H9 (cell line): ENCODE results near the gene ZBTB6. TPM values are rescaled to one million over a fixed set of nuclear protein-coding genes. Genes with fewer than 3 reads are reported as not detected.

Experiments
- DNase-seq: peaks from one replicate; pipeline ENCODE4 v3.0.0-alpha.2; 2017
- H2AFZ ChIP-seq: one replicate; pipeline ENCODE4 v1.6.1; 2013; ENCODE audit warnings: mild to moderate bottlenecking, low read length, control low read depth, moderate library complexity
- H2AK5ac ChIP-seq: 2 replicates; pipeline ENCODE4 v1.6.1; 2013; ENCODE audit warnings: low read length, control low read depth, mixed read lengths; ENCODE audit not compliant: insufficient read length
- H2BK120ac ChIP-seq: one replicate; pipeline ENCODE4 v1.6.1; 2013; ENCODE audit warnings: low read depth, mild to moderate bottlenecking, low read length, control low read depth, inconsistent platforms; ENCODE audit not compliant: poor library complexity, severe bottlenecking
- H2BK12ac ChIP-seq: 2 replicates; pipeline ENCODE4 v1.6.1; 2013; ENCODE audit warnings: low read length, control low read depth, mixed read lengths, low read depth; ENCODE audit not compliant: insufficient read length
- H2BK15ac ChIP-seq: 2 replicates; pipeline ENCODE4 v1.6.1; 2013; ENCODE audit warnings: low read depth, low read length, control low read depth
- H2BK20ac ChIP-seq: one replicate; pipeline ENCODE4 v1.6.1; 2013; ENCODE audit warnings: low read depth, mild to moderate bottlenecking, low read length, control low read depth, inconsistent platforms; ENCODE audit not compliant: poor library complexity, severe bottlenecking
- H2BK5ac ChIP-seq: 2 replicates; pipeline ENCODE4 v1.6.1; 2013; ENCODE audit warnings: low read length, control low read depth, mixed read lengths; ENCODE audit not compliant: insufficient read length
- H3K14ac ChIP-seq: 2 replicates; pipeline ENCODE4 v1.6.1; 2013; ENCODE audit warnings: low read length, control low read depth; ENCODE audit not compliant: insufficient read depth
- H3K18ac ChIP-seq: 2 replicates; pipeline ENCODE4 v1.6.1; 2013; ENCODE audit warnings: low read depth, mild to moderate bottlenecking, mixed read lengths, low read length, control low read depth; ENCODE audit not compliant: insufficient read length
- H3K23ac ChIP-seq: 2 replicates; pipeline ENCODE4 v1.6.1; 2013; ENCODE audit warnings: low read length, control low read depth, mixed read lengths, low read depth; ENCODE audit not compliant: insufficient read length
- H3K23me2 ChIP-seq: 2 replicates; pipeline ENCODE4 v1.6.1; 2013; ENCODE audit warnings: low read depth, mild to moderate bottlenecking, mixed read lengths, low read length, control low read depth; ENCODE audit not compliant: insufficient read length, poor library complexity, severe bottlenecking
- H3K27ac ChIP-seq: 2 replicates; pipeline ENCODE4 v1.5.1; 2013; ENCODE audit warnings: low read length, control low read depth, mixed read lengths, low read depth; ENCODE audit not compliant: insufficient read length
- H3K27me3 ChIP-seq: 2 replicates; pipeline ENCODE4 v1.6.1; 2013; ENCODE audit warnings: low read length, control low read depth, inconsistent platforms; ENCODE audit not compliant: insufficient read depth
- H3K4ac ChIP-seq: 2 replicates; pipeline ENCODE4 v1.6.1; 2013; ENCODE audit warnings: low read depth, mild to moderate bottlenecking, control low read depth, inconsistent platforms, low read length, moderate library complexity
- H3K4me1 ChIP-seq: 2 replicates; pipeline ENCODE4 v1.6.1; 2013; ENCODE audit warnings: low read length, control low read depth, inconsistent platforms; ENCODE audit not compliant: insufficient read depth
- H3K4me2 ChIP-seq: 2 replicates; pipeline ENCODE4 v1.6.1; 2013; ENCODE audit warnings: low read length, control low read depth, mixed read lengths; ENCODE audit not compliant: insufficient read length, insufficient read depth
- H3K56ac ChIP-seq: 2 replicates; pipeline ENCODE4 v1.6.1; 2013; ENCODE audit warnings: low read depth, mild to moderate bottlenecking, mixed read lengths, low read length, control low read depth; ENCODE audit not compliant: insufficient read length
- H3K79me1 ChIP-seq: 2 replicates; pipeline ENCODE4 v1.6.1; 2013; ENCODE audit warnings: low read depth, mild to moderate bottlenecking, moderate library complexity, low read length, control low read depth, inconsistent platforms; ENCODE audit not compliant: insufficient read depth, poor library complexity, severe bottlenecking
- H3K79me2 ChIP-seq: 2 replicates; pipeline ENCODE4 v1.6.1; 2013; ENCODE audit warnings: low read length, control low read depth, inconsistent platforms; ENCODE audit not compliant: insufficient read depth
- H3K9ac ChIP-seq: 2 replicates; pipeline ENCODE4 v1.6.1; 2013; ENCODE audit warnings: low read length, control low read depth, mixed read lengths; ENCODE audit not compliant: insufficient read length; ENCODE audit errors: extremely low read depth
- H3K9me3 ChIP-seq: one replicate; pipeline ENCODE4 v1.6.1; 2013; ENCODE audit warnings: low read depth, low read length, inconsistent platforms; ENCODE audit not compliant: control insufficient read depth
- H3T11ph ChIP-seq: one replicate; pipeline ENCODE4 v1.6.1; 2013; ENCODE audit warnings: mild to moderate bottlenecking, low read length, control low read depth, inconsistent platforms
- H4K20me1 ChIP-seq: one replicate; pipeline ENCODE4 v1.6.1; 2013; ENCODE audit not compliant: control insufficient read depth, insufficient read length, insufficient read depth
- H4K5ac ChIP-seq: 2 replicates; pipeline ENCODE4 v1.6.1; 2013; ENCODE audit warnings: low read depth, mild to moderate bottlenecking, mixed read lengths, low read length, control low read depth; ENCODE audit not compliant: insufficient read length
- H4K8ac ChIP-seq: replicated peaks from 2 replicates; pipeline ENCODE4 v1.6.1; 2013; ENCODE audit warnings: low read length, control low read depth, mixed read lengths, low read depth; ENCODE audit not compliant: insufficient read length
- H4K91ac ChIP-seq: 2 replicates; pipeline ENCODE4 v1.6.1; 2013; ENCODE audit warnings: low read depth, mild to moderate bottlenecking, moderate library complexity, mixed read lengths, low read length, control low read depth; ENCODE audit not compliant: insufficient read length
- H3K27ac Mint-ChIP-seq, 3 experiments: 2 replicates in 2 of 3; 3 replicates in 1 of 3; pipeline ENCODE4 v1.8.0; 2020 to 2021; ENCODE audit warnings: mixed read lengths in 3 of 3, mild to moderate bottlenecking in 1 of 3, moderate library complexity in 1 of 3
- H3K27me3 Mint-ChIP-seq: 2 replicates; pipeline ENCODE4 v1.8.0; 2021; ENCODE audit warnings: low read depth, mild to moderate bottlenecking, moderate library complexity, mixed read lengths
- H3K36me3 Mint-ChIP-seq, 3 experiments: 2 replicates in 2 of 3; 3 replicates in 1 of 3; pipeline ENCODE4 v1.8.0; 2020 to 2021; ENCODE audit warnings: low read depth in 3 of 3, mixed read lengths in 3 of 3; ENCODE audit not compliant: insufficient read depth in 1 of 3
- H3K4me1 Mint-ChIP-seq, 2 experiments: 2 replicates each; pipeline ENCODE4 v1.8.0; 2020; ENCODE audit warnings: mixed read lengths in 2 of 2
- H3K4me3 Mint-ChIP-seq, 2 experiments: 2 replicates in 1 of 2; 3 replicates in 1 of 2; pipeline ENCODE4 v1.8.0; 2020 to 2021; ENCODE audit warnings: mild to moderate bottlenecking in 2 of 2, mixed read lengths in 2 of 2, moderate library complexity in 1 of 2
- H3K9me3 Mint-ChIP-seq, 2 experiments: 2 replicates in 1 of 2; 3 replicates in 1 of 2; pipeline ENCODE4 v1.8.0; 2020; ENCODE audit warnings: mild to moderate bottlenecking in 2 of 2, mixed read lengths in 2 of 2, moderate library complexity in 1 of 2
- CTCF ChIP-seq: fragments of 200-600 bp; sonication (generic); conservative IDR thresholded peaks from 3 replicates; pipeline ENCODE4 v1.8.0; 2021; ENCODE audit warnings: antibody characterized with exemption, mild to moderate bottlenecking
- WGBS: extraction: QIAGEN DNeasy Blood & Tissue Kit; methylation state at CpG from one replicate; pipeline ENCODE4 v1.1.7; 2013; ENCODE audit warnings: missing lambda C conversion rate, low lambda C conversion rate, mixed read lengths; ENCODE audit not compliant: insufficient read length; ENCODE audit errors: extremely low coverage; 5-methylcytosine and 5-hydroxymethylcytosine counted together
- total RNA-seq: library from RNA; stranded (reverse); gene quantifications from 2 replicates; pipeline ENCODE4 v1.2.1, GENCODE V29; 2021

ZBTB6 gene
- total RNA-seq, 1 experiment from 2014 or later = 10.2 TPM

- H2BK5ac ChIP-seq = no peak overlapping the region
- H3K27ac ChIP-seq = no peak overlapping the region
- H3K79me2 ChIP-seq = no peaks in the 10 kb centered on the region
- Mint-ChIP-seq H3K4me1 (no peaks in the 10 kb centered on the region), H3K27ac (no peak overlapping the region), H3K4me3 (no peak overlapping the region), H3K27me3 (no peaks in the 10 kb centered on the region; the same call in 1 of the 2 replicates), H3K36me3 (peaks cover 40 to 80% (median 70%) of the 10 kb centered on the region in 3 experiments), H3K9me3 (no peaks in the 10 kb centered on the region)
- H3K4me1 ChIP-seq = no peaks in the 10 kb centered on the region
- H3K14ac ChIP-seq = no peak overlapping the region
- no peaks in the 10 kb centered on the region for H3K23me2 ChIP-seq
- no peak overlapping the region for H3K4me2 ChIP-seq
- H3K9ac ChIP-seq = no peak overlapping the region
- H3T11ph ChIP-seq = no peak overlapping the region
- H3K56ac ChIP-seq = no peak overlapping the region
- H4K8ac ChIP-seq = no peak overlapping the region
- H2AK5ac ChIP-seq = no peak overlapping the region
- H2BK20ac ChIP-seq = no peak overlapping the region
- no peak overlapping the region for H3K4ac ChIP-seq
- no peak overlapping the region for H3K23ac ChIP-seq
- no peak overlapping the region for H2BK12ac ChIP-seq
- no peaks in the 10 kb centered on the region for H3K27me3 ChIP-seq
- DNase-seq = no peak
- no peaks in the 10 kb centered on the region for H3K79me1 ChIP-seq
- H4K91ac ChIP-seq = no peak overlapping the region
- H3K9me3 ChIP-seq = no peaks in the 10 kb centered on the region
- H2BK120ac ChIP-seq = no peak overlapping the region
- H3K18ac ChIP-seq = no peak overlapping the region
- no peak overlapping the region for H4K5ac ChIP-seq
- H2AFZ ChIP-seq = no peak overlapping the region
- no peaks in the 10 kb centered on the region for H4K20me1 ChIP-seq
- no peak for TF ChIP-seq CTCF
- no CpG with 5 or more reads among the region's 2 CpGs for WGBS
- no peak overlapping the region for H2BK15ac ChIP-seq
These were observed 33.7 kb downstream of the ZBTB6 start for GRCh38 chr9:122879443-122879842.
